WTC11 (cell line): ENCODE data around the gene BNIPL. TPM values are rescaled to one million over a fixed set of nuclear protein-coding genes. Genes with fewer than 3 reads are reported as not detected.

ENCODE experiments used
- ATAC-seq: fragments of 200-7000 bp; cut with Tn5 transposase; 2 replicates; pipeline ENCODE4 v1.10.0; 2021; ENCODE audit warnings: mild to moderate bottlenecking, moderate library complexity
- CTCF ChIA-PET: fragments of 300-600 bp; sonication (Branson Sonifier 250); formaldehyde crosslinking; loops from one replicate; lab custom pipeline; 2021; ENCODE audit warnings: antibody characterized with exemption; lab: Charles Lee
- POLR2A ChIA-PET: fragments of 350-600 bp; sonication (Branson Sonifier 250); formaldehyde crosslinking; loops from one replicate; lab custom pipeline; 2021; ENCODE audit warnings: antibody characterized with exemption; lab: Charles Lee
- DNase-seq: peaks from one replicate; pipeline ENCODE4 v3.0.0; 2021; ENCODE audit warnings: low spot score
- H3K27ac Mint-ChIP-seq: 2 replicates; pipeline ENCODE4 v1.8.0; 2021; ENCODE audit warnings: mixed read lengths
- H3K27me3 Mint-ChIP-seq: 2 replicates; pipeline ENCODE4 v1.8.0; 2021; ENCODE audit warnings: low read depth, mild to moderate bottlenecking, moderate library complexity, mixed read lengths
- H3K36me3 Mint-ChIP-seq: 2 replicates; pipeline ENCODE4 v1.8.0; 2021; ENCODE audit warnings: mixed read lengths
- H3K4me1 Mint-ChIP-seq: 2 replicates; pipeline ENCODE4 v1.8.0; 2022; ENCODE audit warnings: mixed read lengths
- H3K4me3 Mint-ChIP-seq: 2 replicates; pipeline ENCODE4 v1.8.0; 2021; ENCODE audit warnings: mild to moderate bottlenecking, moderate library complexity, mixed read lengths
- H3K9me3 Mint-ChIP-seq: 2 replicates; pipeline ENCODE4 v1.8.0; 2021; ENCODE audit warnings: mixed read lengths
- ATF6 ChIP-seq: sonication (generic); formaldehyde crosslinking; IDR thresholded peaks from 2 replicates; pipeline ENCODE4 v1.8.1; 2023; ENCODE audit warnings: mild to moderate bottlenecking, missing genetic modification reagents
- CDX4 ChIP-seq: fragments of 250-450 bp; sonication (Bioruptor Pico); IDR thresholded peaks from 2 replicates; pipeline ENCODE4 v1.9.0; 2021; ENCODE audit warnings: moderate library complexity, mild to moderate bottlenecking, inconsistent platforms, borderline replicate concordance
- CREM ChIP-seq: sonication (generic); formaldehyde crosslinking; IDR thresholded peaks from 2 replicates; pipeline ENCODE4 v1.8.1; 2022; ENCODE audit warnings: mild to moderate bottlenecking, missing genetic modification reagents, moderate library complexity
- FOXP4 ChIP-seq: sonication (generic); formaldehyde crosslinking; IDR thresholded peaks from 2 replicates; pipeline ENCODE4 v1.8.0; 2022; ENCODE audit warnings: mild to moderate bottlenecking, missing genetic modification reagents
- GRHL2 ChIP-seq: fragments of 250-450 bp; sonication (Bioruptor Pico); IDR thresholded peaks from 2 replicates; pipeline ENCODE4 v1.8.0; 2022; ENCODE audit warnings: mild to moderate bottlenecking, moderate library complexity; ENCODE audit not compliant: insufficient replicate concordance, severe bottlenecking
- IRF1 ChIP-seq: sonication (generic); formaldehyde crosslinking; IDR thresholded peaks from 2 replicates; pipeline ENCODE4 v1.8.0; 2023; ENCODE audit warnings: missing genetic modification reagents
- JAZF1 ChIP-seq: fragments of 250-450 bp; sonication (Bioruptor Pico); IDR thresholded peaks from 2 replicates; pipeline ENCODE4 v1.9.0; 2021; ENCODE audit warnings: moderate library complexity, mild to moderate bottlenecking, inconsistent platforms
- NFE2L1 ChIP-seq: sonication (generic); formaldehyde crosslinking; IDR thresholded peaks from 2 replicates; pipeline ENCODE4 v1.8.1; 2023; ENCODE audit warnings: missing genetic modification reagents
- SP1 ChIP-seq: sonication (generic); formaldehyde crosslinking; conservative IDR thresholded peaks from 2 replicates; pipeline ENCODE4 v1.8.1; 2022; ENCODE audit warnings: missing genetic modification reagents
- TEAD1 ChIP-seq: sonication (generic); formaldehyde crosslinking; IDR thresholded peaks from 2 replicates; pipeline ENCODE4 v1.8.0; 2022; ENCODE audit warnings: mild to moderate bottlenecking, missing genetic modification reagents
- USF2 ChIP-seq: sonication (generic); formaldehyde crosslinking; IDR thresholded peaks from 2 replicates; pipeline ENCODE4 v1.8.1; 2023; ENCODE audit warnings: mild to moderate bottlenecking, missing genetic modification reagents, moderate library complexity
- ZNF232 ChIP-seq: sonication (generic); formaldehyde crosslinking; IDR thresholded peaks from 2 replicates; pipeline ENCODE4 v1.8.0; 2022; ENCODE audit warnings: mild to moderate bottlenecking, missing genetic modification reagents
- ZNF263 ChIP-seq: sonication (generic); formaldehyde crosslinking; IDR thresholded peaks from 2 replicates; pipeline ENCODE4 v1.8.1; 2022; ENCODE audit warnings: low read depth, mild to moderate bottlenecking, moderate library complexity, missing genetic modification reagents
- ZNF425 ChIP-seq: fragments of 250-450 bp; sonication (Bioruptor Pico); conservative IDR thresholded peaks from 2 replicates; pipeline ENCODE4 v1.9.0; 2021; ENCODE audit warnings: mild to moderate bottlenecking
- ZSCAN18 ChIP-seq: fragments of 250-450 bp; sonication (Bioruptor Pico); IDR thresholded peaks from 2 replicates; pipeline ENCODE4 v2.1.2; 2022; ENCODE audit warnings: mild to moderate bottlenecking, moderate library complexity
- total RNA-seq: library from RNA; stranded (reverse); gene quantifications from 3 replicates; pipeline ENCODE4 v1.2.3, GENCODE V29; 2021

The BNIPL gene
- total RNA-seq, 1 experiment from 2014 or later, result 3.8 TPM

GRCh38 chr1:150995460-150995859, 40.9 kb upstream of the BNIPL start:
- TF ChIP-seq ATF6 (no peak), GRHL2 (CRISPR knock-in tag) (no peak), ZNF425 (no peak), ZSCAN18 (CRISPR knock-in tag) (no peak), USF2 (CRISPR knock-in tag) (no peak), IRF1 (CRISPR knock-in tag) (no peak), NFE2L1 (no peak), CREM (no peak), TEAD1 (CRISPR knock-in tag) (no peak), ZNF263 (CRISPR knock-in tag) (no peak), JAZF1 (CRISPR knock-in tag) (no peak), FOXP4 (CRISPR knock-in tag) (no peak), CDX4 (CRISPR knock-in tag) (no peak), SP1 (CRISPR knock-in tag) (no peak), ZNF232 (CRISPR knock-in tag) (no peak)
- no peaks in the 10 kb centered on the region for H3K9me3 Mint-ChIP-seq
- H3K4me3 Mint-ChIP-seq, result no peak overlapping the region
- H3K36me3 Mint-ChIP-seq, result no peaks in the 10 kb centered on the region
- POLR2A ChIA-PET, result interaction anchor here (0.9 to 1.3 kb wide), 2 partner anchors 14 to 299 kb away, joined by 3 to 8 read pairs; partner anchors contain the start of gene ANXA9
- DNase-seq, result no peak
- H3K27ac Mint-ChIP-seq, result peak overlapping the region; percentile 70; the same call in 1 of the 2 replicates
- H3K4me1 Mint-ChIP-seq, result peaks cover 6% of the 10 kb centered on the region; the same call in 1 of the 2 replicates
- H3K27me3 Mint-ChIP-seq, result no peaks in the 10 kb centered on the region
- no peak for ATAC-seq
- CTCF ChIA-PET, result interaction anchor here (0.7 to 5.7 kb wide), 13 partner anchors 10 to 428 kb away, joined by 3 to 109 read pairs (median 4); partner anchors contain the start of genes ANXA9, CERS2, GOLPH3L and MINDY1
